KMS-11 (cell line): ENCODE measurements around the gene KCNF1.

Experiments
- H2AFZ ChIP-seq: fragments of 200-600 bp; sonication (generic); 2 replicates; pipeline ENCODE4 v1.6.1; 2016; ENCODE audit warnings: antibody characterized with exemption, mixed run types, low read depth
- H3K27ac ChIP-seq: fragments of 200-600 bp; sonication (generic); 2 replicates; pipeline ENCODE4 v1.6.1; 2016; ENCODE audit warnings: mild to moderate bottlenecking, mixed run types
- H3K27me3 ChIP-seq: fragments of 200-600 bp; sonication (generic); 2 replicates; pipeline ENCODE4 v1.6.1; 2017; ENCODE audit warnings: mild to moderate bottlenecking, low read depth, mixed run types, moderate library complexity; ENCODE audit not compliant: insufficient read depth
- H3K36me3 ChIP-seq: fragments of 200-600 bp; sonication (generic); 2 replicates; pipeline ENCODE4 v1.6.1; 2017; ENCODE audit warnings: mild to moderate bottlenecking, mixed run types; ENCODE audit not compliant: insufficient read depth
- H3K4me1 ChIP-seq: fragments of 200-600 bp; sonication (generic); 2 replicates; pipeline ENCODE4 v1.6.1; 2016; ENCODE audit warnings: mild to moderate bottlenecking, low read depth, mixed run types; ENCODE audit not compliant: poor library complexity, severe bottlenecking
- H3K4me2 ChIP-seq: fragments of 200-600 bp; sonication (generic); 2 replicates; pipeline ENCODE4 v1.7.0; 2016; ENCODE audit warnings: mild to moderate bottlenecking, mixed run types
- H3K4me3 ChIP-seq: fragments of 200-600 bp; sonication (generic); IDR thresholded peaks from 2 replicates; pipeline ENCODE4 v1.6.1; 2017; ENCODE audit warnings: low read depth, low read length, mixed read lengths; ENCODE audit not compliant: insufficient read depth
- H3K79me2 ChIP-seq: fragments of 200-600 bp; sonication (generic); 2 replicates; pipeline ENCODE4 v1.6.1; 2016; ENCODE audit warnings: low read depth, mixed run types; ENCODE audit not compliant: insufficient read depth
- H3K9ac ChIP-seq: fragments of 200-600 bp; sonication (generic); 2 replicates; pipeline ENCODE4 v1.6.1; 2016; ENCODE audit warnings: mild to moderate bottlenecking, mixed run types
- H4K20me1 ChIP-seq: fragments of 200-600 bp; sonication (generic); 2 replicates; pipeline ENCODE4 v1.6.1; 2016; ENCODE audit warnings: mild to moderate bottlenecking, mixed run types; ENCODE audit not compliant: insufficient read depth
- TF ChIP-seq, protein P1 (sequence below): fragments of 200-600 bp; sonication (generic); conservative IDR thresholded peaks from 2 replicates; pipeline ENCODE4 v1.6.1; 2017; ENCODE audit warnings: low read depth, mild to moderate bottlenecking, antibody characterized with exemption, low read length, moderate library complexity, mixed read lengths

The KCNF1 gene

DNA sequence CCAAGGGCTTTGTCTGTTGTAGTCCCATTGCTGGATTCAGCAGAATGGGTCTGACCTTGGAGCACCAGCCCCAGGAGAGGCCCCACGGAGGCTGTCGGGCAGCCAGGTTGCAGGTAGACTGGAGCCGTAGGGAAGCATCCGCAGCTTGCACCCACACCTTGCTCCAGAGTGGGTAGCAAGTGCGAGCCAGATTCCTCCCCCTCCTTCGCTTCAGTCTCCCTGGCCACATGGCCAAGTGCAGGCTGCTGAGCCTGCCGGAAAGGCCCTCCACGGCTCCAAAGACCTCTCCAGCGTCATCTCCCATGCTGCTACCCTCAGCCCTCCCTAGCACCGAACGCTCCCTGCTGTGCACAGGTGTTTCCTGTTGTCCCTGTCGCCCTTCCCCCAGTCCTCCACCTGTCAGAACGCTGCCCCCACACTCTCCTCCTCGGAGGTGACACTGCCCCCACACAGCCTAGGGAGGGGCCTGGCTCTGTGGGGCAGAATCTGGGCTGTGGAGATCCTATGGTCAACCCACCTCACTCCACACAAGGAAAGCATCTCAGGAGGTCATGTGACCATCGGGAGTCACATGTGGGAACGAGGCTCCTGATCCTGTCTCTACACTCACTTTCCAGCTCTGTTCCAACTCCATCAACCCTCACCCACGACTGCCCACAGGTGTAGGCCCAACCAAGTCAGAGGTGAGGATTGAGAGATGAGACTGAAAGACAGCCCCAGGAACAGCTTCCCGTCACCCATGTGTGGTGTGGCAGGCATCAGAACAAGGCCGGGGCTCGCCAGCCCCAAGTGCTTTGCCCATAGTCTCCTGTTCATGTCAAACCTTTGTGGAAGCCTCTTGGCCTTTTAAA, 8.3 kb downstream of the KCNF1 start:
- no peak overlapping the region for H3K4me2 ChIP-seq
- no peaks in the 10 kb centered on the region for H3K79me2 ChIP-seq
- no peak overlapping the region for H3K27ac ChIP-seq
- TF ChIP-seq, protein P1, sequence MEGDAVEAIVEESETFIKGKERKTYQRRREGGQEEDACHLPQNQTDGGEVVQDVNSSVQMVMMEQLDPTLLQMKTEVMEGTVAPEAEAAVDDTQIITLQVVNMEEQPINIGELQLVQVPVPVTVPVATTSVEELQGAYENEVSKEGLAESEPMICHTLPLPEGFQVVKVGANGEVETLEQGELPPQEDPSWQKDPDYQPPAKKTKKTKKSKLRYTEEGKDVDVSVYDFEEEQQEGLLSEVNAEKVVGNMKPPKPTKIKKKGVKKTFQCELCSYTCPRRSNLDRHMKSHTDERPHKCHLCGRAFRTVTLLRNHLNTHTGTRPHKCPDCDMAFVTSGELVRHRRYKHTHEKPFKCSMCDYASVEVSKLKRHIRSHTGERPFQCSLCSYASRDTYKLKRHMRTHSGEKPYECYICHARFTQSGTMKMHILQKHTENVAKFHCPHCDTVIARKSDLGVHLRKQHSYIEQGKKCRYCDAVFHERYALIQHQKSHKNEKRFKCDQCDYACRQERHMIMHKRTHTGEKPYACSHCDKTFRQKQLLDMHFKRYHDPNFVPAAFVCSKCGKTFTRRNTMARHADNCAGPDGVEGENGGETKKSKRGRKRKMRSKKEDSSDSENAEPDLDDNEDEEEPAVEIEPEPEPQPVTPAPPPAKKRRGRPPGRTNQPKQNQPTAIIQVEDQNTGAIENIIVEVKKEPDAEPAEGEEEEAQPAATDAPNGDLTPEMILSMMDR = no peak
- H3K4me3 ChIP-seq = no peak overlapping the region
- H3K4me1 ChIP-seq = no peaks in the 10 kb centered on the region
- H3K27me3 ChIP-seq = no peaks in the 10 kb centered on the region
- no peaks in the 10 kb centered on the region for H4K20me1 ChIP-seq
- H2AFZ ChIP-seq = no peak overlapping the region
- H3K9ac ChIP-seq = no peak overlapping the region
- no peaks in the 10 kb centered on the region for H3K36me3 ChIP-seq

DNA sequence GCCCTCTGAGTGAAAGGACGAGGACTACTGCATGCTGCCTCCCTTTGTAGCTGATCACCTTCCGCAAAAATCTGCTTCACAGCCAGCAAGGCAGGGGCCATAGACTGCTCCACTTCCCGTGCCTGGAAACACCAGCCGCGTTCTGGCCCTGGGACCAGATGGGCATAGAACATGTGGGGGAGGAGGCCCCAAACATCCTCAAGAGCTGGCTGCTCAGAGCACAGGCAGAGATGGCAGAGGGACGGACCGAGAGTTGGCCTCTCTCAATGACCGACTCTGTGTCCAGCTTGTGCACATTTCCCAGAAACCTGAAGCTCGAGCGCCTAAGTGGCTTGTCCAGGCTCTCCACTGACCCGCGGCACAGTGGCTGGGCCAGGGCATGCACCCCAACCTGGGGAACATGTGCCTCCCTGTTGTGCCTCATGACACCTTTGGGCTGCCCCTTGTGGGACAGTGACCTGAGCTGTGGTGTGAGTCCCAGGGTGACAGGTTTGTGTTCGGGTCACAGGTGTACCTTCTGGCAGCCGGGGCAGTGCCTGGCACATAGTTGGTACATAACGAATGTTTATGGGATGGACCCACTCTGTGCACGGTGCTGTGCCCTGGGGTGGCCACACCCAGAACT, 9.1 kb downstream of the KCNF1 start:
- Histone ChIP-seq H3K27me3 (no peaks in the 10 kb centered on the region), H3K9ac (no peak overlapping the region), H3K36me3 (no peaks in the 10 kb centered on the region), H2AFZ (no peak overlapping the region), H3K27ac (no peak overlapping the region), H3K4me1 (no peaks in the 10 kb centered on the region), H3K4me3 (no peak overlapping the region), H3K4me2 (no peak overlapping the region), H3K79me2 (no peaks in the 10 kb centered on the region), H4K20me1 (no peaks in the 10 kb centered on the region)
- TF ChIP-seq, protein P1 = no peak

DNA sequence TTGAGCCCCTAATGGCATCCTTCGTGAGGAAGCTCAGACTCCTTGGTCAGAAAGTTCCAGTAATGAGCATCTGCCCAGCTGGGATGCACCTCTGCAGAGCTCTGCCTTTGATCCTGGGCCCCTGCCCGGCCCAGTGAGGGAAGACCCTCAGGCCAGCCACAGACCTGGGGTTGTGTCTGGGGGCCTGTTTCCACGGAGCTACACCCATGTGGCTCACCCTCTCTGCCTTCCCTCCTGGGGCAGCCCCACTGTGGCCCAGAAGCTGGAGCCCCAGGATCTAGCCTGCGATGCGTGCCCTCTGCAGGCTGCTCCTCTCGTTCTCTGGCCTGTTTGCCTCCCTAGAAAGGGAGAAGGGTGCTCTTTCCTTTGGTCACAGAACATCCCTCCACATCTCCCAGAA, 9.8 kb downstream of the KCNF1 start:
- Histone ChIP-seq H3K36me3 (no peaks in the 10 kb centered on the region), H3K4me2 (no peak overlapping the region), H3K79me2 (no peaks in the 10 kb centered on the region), H3K9ac (no peak overlapping the region), H3K27me3 (no peaks in the 10 kb centered on the region), H4K20me1 (no peaks in the 10 kb centered on the region), H3K4me1 (no peaks in the 10 kb centered on the region), H2AFZ (no peak overlapping the region), H3K4me3 (no peak overlapping the region), H3K27ac (no peak overlapping the region)
- TF ChIP-seq, protein P1 = no peak

DNA sequence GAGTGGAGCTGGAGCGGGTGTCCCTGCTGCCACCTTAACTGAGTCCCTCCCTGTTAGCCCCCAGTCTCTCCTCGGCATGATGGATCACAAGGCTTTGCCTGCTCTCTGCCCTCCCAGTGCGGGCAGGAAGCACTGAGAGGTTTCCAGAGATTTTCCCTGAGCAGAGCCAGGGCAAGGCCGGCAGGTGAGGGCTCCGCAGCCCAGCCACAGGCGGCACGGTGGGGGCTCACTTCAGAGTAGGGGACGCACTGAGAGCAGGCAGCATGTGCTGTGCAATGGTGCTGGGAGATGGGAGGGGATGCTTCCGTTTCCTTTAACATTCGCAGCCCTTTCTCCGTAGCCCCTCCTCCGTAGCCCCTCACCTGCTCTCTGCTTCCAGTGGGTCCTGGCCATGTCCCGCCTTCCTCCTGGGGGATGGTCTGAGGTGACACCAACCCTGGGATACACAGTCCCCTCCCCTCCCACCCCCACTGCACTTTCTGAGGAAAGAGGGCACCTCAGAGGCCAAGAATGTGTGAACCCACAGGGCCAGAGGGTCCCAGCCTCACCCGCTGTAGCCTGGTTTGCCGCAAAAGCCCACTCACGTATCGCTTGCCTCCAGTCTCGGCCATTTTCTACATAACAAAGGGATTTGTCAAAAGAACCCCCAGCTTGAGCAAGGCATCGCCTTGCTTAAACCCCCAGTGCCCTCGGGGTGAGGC, 10.7 kb downstream of the KCNF1 start:
- TF ChIP-seq, protein P1 = no peak
- Histone ChIP-seq H3K36me3 (no peaks in the 10 kb centered on the region), H3K4me3 (no peak overlapping the region), H3K9ac (no peak overlapping the region), H3K27me3 (no peaks in the 10 kb centered on the region), H3K4me1 (no peaks in the 10 kb centered on the region), H3K27ac (no peak overlapping the region), H4K20me1 (no peaks in the 10 kb centered on the region), H2AFZ (no peak overlapping the region), H3K79me2 (no peaks in the 10 kb centered on the region), H3K4me2 (no peak overlapping the region)
